HEK293T (cell line): ENCODE results near the gene VANGL1.

Experiments
- HDGF ChIP-seq: fragments of 450-650 bp; IDR thresholded peaks from 2 replicates; pipeline ENCODE4 v1.6.1; 2017; ENCODE audit warnings: antibody characterized with exemption, borderline replicate concordance
- PKNOX1 ChIP-seq: fragments of 450-650 bp; IDR thresholded peaks from 2 replicates; pipeline ENCODE4 v1.6.1; 2016
- SUZ12 ChIP-seq: fragments of 450-650 bp; IDR thresholded peaks from 2 replicates; pipeline ENCODE4 v1.6.1; 2016; ENCODE audit warnings: mild to moderate bottlenecking

GRCh38 chr1:115658646-115659045, 16.9 kb downstream of the VANGL1 start:
- no peak for TF ChIP-seq SUZ12
- no peak for TF ChIP-seq HDGF
- TF ChIP-seq PKNOX1, result no peak
